ENCODE data around the gene PGAP2. TPM values are rescaled to one million over a fixed set of nuclear protein-coding genes. Genes with fewer than 3 reads are reported as not detected.

Gene PGAP2
- total and polyA plus RNA-seq, 4 experiments from 2014 or later, result 16.2 to 20.7 (median 18.5) TPM

Other genes with a start within 250 kb of the PGAP2 start
- not detected for gene ART5, start 166.6 kb upstream of the PGAP2 start, total RNA-seq
- gene ART5, start 166.6 kb upstream of the PGAP2 start, polyA plus RNA-seq, result not detected
- not detected for gene ART1, start 163.4 kb upstream of the PGAP2 start, total RNA-seq
- not detected for gene ART1, start 163.4 kb upstream of the PGAP2 start, polyA plus RNA-seq
- gene CHRNA10, start 137.2 kb upstream of the PGAP2 start, total RNA-seq, result 1 to 10 TPM; 4.6 to 5.5 TPM
- under 1 TPM in 1 of 2 donors, not detected in 1; 0.11 TPM for gene CHRNA10, start 137.2 kb upstream of the PGAP2 start, polyA plus RNA-seq
- 100 to 1,000 TPM; 109 to 112 TPM for gene NUP98, start 11.0 kb upstream of the PGAP2 start, total RNA-seq
- gene NUP98, start 11.0 kb upstream of the PGAP2 start, polyA plus RNA-seq, result 10 to 100 TPM; 31.9 to 51.8 TPM
- gene RHOG, start 32.4 kb downstream of the PGAP2 start, total RNA-seq, result 100 to 1,000 TPM in 1 of 2 experiments, 10 to 100 TPM in 1; 99.4 to 103 TPM
- 100 to 1,000 TPM; 124 to 228 TPM for gene RHOG, start 32.4 kb downstream of the PGAP2 start, polyA plus RNA-seq
- 10 to 100 TPM; 87.1 to 87.4 TPM for gene STIM1, start 47.1 kb downstream of the PGAP2 start, total RNA-seq
- gene STIM1, start 47.1 kb downstream of the PGAP2 start, polyA plus RNA-seq, result 10 to 100 TPM; 27.7 to 43.8 TPM

Measured in CD4-positive, alpha-beta memory T cell (primary cell).